KG1 (cell line): ENCODE data around the gene RAB11FIP3.

Experiments
- DNase-seq: peaks from one replicate; lab custom pipeline; 2025; lab: John Stamatoyannopoulos, UW

Gene RAB11FIP3

DNA sequence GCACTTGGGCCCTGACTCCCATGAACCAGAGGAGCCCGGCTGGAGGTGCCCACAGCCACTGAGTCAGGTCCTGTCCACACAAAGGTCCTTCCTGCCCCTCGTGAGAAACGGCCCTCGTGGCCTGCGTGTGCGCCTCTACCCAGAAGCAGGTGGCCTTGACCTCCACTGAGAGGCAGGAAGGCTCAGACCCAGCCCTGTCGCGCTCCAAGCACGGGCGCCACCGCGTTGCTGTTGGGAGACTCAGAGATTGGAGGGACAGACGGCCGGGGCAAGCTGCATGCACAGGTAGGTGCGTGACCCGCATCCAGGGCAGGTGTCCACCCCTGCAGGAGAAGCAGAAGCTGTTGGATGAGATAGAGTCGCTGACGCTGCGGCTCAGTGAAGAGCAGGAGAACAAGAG is 94.0 kb downstream of the RAB11FIP3 start:
- DNase-seq = no peak

DNA sequence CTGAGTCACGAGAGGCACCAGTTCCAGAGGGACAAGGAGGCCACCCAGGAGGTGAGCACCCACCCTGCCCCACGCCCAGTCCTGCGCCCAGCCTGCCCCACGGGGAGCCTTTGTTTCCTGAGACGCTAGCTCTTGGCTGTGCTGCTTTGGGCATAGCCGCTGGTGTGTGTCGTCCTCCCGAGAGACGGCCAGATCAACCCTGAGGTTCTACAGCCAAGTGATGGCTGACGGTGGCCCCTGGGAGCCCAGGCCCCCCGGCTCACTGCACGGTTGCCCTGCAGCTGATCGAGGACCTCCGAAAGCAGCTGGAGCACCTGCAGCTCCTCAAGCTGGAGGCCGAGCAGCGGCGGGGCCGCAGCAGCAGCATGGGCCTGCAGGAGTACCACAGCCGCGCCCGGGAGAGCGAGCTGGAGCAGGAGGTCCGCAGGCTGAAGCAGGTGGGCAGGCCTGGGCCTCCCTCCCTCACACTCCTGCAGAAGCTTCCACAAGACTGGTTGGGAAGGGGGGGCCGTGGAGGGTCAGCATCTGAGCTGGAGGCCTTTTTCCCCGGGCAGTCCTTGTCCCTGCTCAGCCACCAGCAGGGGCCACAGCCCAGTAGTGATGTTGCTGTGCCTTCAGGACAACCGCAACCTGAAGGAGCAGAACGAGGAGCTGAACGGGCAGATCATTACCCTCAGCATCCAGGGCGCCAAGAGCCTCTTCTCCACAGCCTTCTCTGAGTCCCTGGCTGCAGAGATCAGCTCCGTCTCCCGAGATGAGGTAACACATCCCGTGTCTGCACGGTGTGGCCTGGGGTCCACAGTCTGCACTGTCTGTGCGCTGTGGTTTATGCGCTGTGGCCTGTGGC is 94.6 kb downstream of the RAB11FIP3 start:
- DNase-seq = no peak

DNA sequence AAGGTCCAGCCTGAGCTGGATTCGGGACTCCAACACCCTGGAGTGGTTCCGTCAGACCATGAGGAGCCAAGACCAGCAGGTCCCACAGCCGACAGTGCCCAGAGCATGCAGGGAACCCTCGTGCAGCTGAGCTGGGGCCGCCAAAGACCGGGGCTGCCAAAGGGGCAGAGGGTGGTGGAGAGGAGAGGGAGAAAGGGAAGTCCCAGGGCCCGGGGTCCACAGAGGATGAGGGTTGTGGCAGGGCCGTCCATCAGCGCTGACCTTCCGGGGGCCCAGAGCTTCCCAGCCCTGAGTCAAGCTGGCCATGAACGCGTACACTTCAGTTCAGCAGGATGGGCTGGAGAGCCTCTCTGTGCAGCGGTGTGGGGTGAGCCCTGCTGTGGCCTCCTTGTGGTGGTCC is 95.4 kb downstream of the RAB11FIP3 start:
- no peak for DNase-seq

DNA sequence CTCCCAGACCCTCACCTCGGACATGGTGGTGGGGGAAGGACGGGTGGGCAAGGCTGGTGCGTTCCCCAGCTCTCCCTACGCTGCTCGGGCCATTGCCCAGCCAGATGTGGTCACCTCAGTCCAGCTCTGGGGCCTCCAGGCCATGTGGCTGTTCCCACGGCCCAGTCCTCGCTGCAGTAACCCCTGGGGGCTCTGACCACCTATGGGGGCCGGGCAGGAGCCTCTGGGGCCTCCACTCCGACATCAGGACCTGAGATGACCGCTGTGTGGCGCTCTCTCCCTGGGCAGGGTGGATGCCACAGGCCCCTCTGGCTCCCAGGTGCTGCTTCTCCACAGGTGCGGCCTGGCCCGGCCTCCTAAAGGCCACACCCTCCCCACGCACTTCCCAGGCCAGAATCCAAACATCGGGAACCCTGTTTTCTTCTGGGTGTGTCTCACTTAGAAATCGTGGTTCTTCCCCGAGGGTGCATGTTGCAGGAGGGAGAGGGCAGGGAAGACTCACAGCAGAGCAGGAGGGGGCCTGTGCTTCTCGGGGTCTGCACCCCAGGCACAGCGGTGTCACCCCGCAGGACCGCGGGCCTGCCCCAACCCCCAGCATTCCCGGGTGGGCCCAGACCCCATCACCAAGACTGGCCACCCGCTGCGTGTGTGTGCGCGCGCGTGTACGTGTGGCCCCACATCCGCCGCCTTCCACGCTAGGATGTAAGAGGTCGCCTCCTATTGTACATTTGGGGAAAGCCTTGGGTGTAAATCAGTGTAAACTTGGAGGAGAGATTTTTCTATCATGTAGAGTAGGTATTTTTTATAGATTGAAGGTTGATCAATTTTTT is 96.1 kb downstream of the RAB11FIP3 start:
- DNase-seq = no peak

DNA sequence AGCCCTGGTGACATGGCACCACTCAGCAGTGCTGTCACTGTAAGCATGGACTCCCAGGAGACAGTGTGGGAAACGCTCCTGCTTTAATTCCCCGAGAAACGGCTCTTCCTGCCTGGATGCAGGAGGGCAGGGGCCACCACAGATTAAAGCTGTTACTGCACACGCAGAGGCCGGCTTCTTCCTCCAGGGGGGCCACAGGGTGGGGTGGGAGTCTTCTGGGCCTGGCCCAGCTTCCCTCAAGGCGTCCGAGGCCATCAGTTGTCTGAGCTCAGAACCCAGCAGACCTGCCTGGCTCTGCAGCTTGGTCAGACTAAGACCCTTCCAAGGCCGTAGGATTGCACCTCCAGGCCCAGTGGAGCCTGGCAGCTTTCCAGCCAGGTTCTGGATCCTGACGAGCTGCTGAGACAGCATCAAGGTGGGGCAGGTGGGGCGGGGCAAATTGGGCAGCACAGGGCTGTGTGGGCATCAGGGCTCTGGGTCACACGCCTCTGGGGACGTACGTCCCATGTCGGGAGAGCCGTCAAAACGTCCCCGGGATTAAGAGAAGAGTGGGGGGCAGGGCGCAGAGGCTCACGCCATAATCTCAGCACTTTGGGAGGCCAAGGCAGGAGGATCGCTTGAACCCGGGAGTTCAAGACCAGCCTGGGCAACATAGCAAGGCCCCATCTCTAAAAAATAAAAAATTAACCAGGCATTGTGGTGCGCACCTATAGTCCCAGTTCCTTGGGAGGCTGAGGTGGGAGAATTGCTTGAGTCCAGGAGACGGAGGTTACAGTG is 97.1 kb downstream of the RAB11FIP3 start:
- DNase-seq = no peak

DNA sequence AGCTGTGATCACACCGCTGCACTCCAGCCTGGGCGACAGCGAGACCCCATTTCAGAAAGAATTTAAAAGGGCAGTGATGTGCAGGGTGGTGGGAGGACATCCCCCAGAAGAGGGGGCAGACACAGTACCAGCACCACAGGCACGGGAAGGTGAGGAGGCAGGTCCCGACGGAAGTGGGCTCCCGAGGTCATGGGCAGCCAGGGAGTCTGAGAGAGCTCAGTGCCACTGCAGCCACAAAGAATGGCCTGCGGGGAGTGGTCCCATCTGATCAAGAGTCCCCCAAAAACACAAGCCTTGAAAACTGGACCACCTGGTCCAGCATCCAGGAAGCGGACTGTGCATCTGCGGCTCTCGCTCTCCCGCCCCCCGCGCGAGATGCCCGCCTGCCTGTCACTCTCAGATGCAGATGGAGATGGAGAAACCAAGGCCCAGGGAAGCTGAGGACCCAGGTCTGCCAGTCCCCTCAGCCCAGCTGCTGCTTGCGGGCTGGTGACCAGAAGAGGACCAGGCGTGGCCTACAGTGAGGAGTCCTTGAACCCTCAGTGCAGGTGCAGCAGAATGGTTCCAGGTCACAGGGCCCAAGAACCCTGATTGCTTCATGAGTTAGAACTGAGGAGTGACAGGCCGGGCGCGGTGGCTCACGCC is 97.8 kb downstream of the RAB11FIP3 start:
- no peak for DNase-seq

DNA sequence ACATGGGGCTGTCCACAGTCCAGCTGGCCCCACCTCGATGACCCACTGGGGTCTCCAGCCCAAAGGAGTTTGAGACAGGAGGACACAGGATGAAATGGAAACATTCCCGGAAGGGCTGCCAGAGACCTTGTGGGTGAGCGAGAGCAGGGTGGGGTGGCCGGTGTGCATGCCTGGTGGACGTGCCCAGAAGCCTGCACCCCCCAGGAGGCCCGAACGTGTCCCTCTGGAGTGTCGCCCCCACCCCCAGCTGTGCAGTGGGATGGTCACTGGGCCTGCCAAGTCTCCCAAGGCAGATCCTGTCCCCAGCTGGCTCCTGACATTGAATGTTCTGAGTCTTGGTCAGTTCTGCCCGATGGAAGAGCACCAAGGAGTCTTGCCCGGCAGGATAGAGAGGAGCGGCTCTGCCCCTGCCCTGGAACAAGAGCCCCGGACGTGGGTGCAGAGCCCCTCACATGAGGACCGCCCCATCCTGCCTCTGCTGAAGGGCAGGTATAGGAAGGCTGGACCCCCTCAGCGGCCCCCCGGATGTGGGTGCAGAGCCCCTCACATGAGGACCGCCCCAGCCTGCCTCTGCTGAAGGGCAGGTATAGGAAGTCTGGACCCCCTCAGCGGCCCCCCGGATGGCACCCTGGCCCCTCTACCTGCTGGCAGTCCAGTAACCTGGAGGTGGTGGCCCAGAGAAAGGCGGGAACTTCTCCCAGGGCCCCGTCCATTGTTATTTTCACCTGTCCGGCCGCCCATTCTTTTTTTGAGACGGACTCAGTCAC is 99.0 kb downstream of the RAB11FIP3 start:
- DNase-seq = no peak

DNA sequence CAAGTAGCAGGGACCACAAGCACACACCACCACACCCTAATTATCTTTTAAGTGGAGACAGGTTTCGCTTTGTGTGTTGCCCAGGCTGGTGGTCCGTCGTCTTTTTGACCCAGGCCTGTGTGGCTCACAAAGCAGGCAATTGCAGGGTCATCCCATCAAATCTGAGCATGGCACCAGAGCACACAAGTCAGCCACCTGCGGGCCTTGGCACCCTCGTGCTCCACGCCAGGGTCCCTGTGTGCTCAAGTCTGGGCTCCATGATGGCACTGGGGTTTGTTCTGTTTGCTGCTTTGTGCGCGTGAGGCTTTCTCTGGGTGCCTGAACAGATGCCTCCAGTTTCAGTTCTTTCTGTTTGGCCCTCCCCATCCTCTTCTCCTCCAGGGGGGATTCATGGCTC is 99.7 kb downstream of the RAB11FIP3 start:
- DNase-seq = no peak

DNA sequence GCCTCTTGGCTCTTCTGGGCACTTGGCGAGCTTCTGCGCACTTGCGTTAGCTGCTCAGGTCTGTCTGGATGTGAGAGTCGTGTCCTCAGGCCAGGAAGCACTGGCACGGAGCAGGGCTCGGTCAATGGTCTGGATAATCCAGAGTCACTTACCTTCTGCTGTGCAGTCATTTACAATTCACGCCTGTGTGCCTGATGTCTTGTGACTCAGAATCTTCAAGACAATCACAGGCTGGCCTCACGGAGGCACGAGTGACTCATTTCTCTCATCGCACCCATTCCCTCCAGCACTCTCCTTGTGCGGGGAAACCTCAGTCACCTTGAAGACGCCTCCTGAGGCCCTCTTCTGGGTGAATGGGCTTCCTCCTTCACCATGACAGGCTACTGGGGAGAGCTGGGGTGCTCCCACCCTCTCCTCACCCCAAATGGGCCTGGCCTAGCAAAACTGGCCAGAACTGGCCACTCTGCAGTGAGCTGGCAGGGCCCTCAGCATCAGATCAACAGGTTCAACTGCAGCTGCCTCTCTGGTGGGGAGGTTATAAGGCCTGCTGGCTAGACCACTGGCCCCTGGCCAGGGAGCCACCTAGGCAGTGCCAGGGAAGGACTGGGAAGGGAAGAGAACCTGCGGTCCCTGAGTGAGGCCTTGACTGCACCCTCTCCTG is 100.2 kb downstream of the RAB11FIP3 start:
- DNase-seq = no peak

DNA sequence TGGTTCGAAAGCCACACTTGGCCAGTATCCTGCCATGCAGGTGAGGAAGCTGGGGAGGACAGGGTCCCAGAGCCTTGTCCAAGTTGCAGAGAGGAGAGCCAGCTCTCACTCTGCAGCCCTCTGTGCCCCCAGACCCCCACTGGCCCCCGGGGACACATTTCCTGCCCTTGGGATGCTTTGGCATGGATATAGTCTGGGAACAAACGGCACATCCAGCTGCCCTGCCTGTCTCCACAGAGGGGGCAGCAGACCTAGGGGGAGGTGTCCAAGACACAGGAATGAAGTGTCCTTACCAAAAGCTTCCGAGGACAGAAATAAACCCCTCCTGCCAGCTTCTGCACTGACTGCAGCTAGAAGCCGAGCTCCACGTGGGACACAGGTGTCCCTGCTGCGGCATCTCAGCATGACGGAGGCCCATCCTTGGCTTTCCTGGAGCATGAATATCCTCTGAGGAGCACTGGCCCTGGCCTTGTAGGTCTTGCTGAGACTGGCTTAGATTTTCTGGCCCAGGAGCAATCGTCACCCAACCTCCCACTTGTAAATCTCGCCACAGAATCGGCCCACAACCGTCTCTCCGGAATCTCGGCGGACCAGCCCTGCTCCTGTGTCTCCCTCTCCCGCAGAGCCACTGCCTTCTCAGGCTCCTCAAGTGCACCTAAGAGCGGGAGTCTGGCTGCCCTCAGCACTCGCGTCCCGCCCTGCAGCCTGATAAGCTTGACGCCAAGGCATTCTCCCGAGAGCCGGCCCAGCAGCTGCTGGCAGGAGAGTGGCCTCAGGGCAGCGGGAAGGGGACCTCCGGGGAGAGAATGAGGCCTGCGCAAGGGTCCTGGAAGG is 100.9 kb downstream of the RAB11FIP3 start:
- no peak for DNase-seq

DNA sequence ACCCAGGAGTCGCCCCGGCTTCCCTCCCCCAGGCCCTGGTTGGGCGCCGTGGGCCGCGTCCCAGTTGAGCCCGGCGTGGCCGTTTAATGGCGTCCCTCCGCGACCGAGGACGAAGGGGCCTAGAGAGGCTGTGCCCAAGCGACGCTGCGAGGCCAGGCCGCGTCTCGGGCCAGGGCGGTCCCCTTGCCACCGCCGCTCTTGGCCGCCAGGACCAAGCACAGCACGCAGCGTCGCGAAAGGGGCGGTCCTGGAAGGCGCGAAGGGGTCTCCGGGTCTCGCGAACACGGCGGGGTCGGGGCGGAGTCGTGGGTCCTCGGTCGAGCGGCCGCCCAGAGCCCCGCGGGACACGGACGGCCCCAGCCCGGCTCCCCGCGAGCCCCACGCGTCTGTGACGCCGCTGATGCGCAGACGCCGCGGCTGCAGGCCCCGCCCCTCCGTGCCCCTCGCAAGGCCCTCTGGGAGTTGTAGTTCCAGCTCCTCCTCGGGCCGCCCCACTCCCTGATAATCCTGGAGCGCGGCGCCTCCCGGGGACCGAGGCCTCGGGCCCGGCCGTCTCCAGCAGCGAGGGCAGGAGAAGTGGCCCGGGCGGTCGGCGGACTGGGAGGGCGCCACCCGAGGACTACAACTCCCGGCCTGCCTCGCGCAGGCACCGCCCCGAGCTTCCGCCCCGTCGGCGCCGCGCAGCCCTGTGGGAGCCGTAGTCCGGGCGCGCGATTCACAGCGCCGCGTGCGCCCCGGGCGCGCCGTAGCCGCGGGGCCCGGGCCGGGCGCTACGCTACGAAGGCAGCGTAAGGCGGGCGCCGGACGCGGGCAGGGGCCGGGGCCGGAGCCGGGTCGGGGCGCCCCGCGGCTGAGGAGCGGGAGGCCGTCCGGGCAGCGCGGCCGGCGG is 101.8 kb downstream of the RAB11FIP3 start, which contains the start of gene CAPN15:
Gene CAPN15 (plus strand): TSS at position 698 of the 889 bp plus-strand sequence. CDS start 19,127 bp downstream, outside the sequence.
- peak; percentile 90 for DNase-seq

DNA sequence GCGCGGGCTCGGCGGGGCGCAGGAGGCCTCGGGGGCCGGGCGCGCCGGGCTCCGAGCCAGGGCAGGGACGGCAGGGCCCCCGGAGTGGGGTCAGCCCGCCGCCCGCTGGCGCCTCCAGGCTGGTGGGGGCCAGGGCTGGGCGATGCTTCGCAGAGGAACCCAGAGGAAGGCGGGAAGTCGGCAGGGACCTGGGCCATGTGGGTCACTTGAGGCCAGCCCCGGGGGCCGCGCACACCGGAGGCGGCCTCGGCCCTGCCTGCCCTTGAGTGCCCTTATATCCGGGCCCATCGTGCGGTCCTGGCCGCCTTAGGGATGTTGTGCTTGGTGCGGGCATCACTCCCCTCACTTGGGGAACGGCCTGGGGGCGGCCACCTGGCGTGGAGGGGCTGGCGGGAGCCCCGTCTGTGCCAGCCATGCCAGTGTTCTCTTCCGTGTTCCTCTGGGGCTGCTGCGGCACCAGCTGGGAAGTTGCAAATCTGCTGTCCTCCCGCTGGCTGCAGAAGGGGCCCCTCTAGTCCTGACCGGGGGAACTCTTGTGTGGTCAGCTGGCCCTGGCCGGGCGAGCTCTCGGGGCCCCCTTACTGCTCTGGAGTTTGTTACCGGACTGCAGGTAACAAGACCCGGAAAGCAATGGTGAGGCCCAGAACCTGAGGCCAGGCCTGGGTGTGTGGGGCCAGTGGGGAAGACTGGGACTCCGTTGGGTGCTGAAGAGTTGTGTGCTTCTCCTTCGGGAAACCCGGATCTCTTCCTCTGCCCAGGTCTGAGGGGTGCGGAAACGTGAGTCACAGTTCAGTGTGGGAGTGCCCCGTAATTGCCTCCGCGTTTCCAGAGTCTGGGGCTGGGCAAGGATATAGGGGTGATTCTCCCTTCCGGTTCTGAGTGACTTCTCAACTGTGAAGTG is 102.9 kb downstream of the RAB11FIP3 start:
- no peak for DNase-seq

DNA sequence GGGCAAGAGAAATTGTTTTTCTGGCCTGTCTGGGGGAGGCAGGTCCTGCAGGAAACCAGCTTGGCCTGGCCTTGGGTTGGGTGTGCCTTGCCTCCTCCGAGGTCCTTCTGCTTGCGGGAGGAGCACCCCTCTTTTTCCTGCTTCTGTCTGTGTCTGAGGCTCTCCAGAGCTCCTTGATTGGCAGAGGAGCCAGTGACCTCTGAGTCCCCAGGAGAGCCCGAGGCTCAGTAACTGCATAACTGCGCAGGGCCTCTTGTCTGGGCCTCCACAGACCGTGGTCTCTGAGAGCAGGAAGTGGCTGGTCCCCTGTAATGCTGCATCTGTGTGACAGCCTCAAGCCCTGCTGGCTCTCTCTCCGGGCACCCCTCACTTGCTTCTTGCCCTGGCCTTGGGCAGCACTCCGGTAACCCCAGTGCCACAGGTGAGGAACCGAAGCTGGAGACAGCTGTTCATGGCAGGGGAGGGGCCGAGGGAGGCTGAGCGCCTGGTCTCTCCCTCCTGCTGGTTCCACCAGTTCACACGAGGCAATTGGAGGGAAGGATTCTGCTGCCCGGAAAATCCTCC is 103.6 kb downstream of the RAB11FIP3 start:
- DNase-seq = no peak

DNA sequence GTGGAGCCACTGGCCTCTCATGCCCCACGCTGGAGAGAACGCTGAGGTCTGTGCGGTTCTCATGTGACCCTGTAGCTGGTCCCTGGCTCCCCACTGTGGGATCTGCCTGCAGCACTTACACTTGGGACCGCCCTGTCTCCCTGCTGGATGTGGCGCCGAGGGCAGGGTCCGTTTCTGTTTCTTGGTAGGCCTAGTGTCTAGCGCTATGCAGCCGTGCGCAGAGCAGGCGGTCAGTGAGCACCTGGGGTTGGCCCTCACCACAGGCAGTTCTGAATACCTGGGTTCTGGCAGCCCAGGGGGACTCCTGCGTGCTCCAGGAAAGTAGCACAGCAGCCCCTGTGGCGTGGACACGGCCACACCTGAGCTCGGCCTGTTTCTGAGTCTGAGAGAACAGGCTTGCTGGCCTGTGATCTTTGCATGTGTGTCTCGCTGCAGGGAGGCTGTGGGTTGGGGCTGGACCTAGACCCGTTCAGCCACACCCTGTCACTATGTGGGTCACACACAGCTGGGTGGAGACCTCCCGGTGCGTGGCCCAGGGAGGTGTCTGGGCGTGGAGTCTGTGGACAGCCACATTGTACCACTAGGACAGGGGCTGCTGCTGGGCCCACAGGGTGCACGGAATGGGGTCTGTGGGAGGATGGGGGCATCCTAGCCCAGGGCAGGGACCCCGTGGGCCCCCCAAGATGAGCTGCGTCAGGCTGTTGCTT is 104.8 kb downstream of the RAB11FIP3 start:
- no peak for DNase-seq

DNA sequence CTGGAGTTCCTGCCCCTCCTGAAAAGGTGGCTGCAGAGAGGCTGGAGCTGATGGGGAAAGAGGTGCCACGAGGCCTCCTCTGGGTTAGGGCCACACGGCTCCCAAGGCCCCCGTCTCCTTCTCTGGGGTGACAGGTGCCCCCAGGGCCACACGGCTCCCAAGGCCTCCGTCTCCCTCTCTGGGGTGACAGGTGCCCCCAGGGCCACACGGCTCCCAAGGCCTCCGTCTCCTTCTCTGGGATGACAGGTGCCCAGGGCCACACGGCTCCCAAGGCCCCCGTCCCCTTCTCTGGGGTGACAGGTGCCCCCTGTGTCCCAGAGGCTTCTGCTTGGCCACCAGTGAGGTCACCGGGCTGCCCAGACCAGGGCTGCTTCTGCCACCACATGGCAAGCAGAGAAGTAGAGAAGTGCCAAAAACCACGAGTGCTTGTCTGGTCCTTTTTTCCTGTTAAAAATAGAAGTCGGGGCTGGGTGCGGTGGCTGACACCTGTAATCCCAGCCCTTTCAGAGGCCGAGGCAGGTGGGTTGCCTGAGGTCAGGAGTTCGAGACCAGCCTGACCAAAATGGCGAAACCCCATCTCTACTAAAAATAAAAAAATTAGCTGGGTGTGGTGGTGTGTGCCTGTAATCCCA is 106.2 kb downstream of the RAB11FIP3 start:
- no peak for DNase-seq
